Muscle layer of duodenum (tissue), 2 donors: Measurements from ENCODE around the gene TMEM135.
"Not testable (repeated sequence)": the region's sequence is repeated elsewhere in the genome, so short reads cannot be mapped to it uniquely, and the experiment has no call there.

Experiments used
- H3K27ac ChIP-seq: one replicate; pipeline ENCODE4 v1.7.0; 2013; ENCODE audit warnings: mild to moderate bottlenecking, low read length
- H3K27me3 ChIP-seq: one replicate; pipeline ENCODE4 v1.7.0; 2013; ENCODE audit warnings: low read depth, mild to moderate bottlenecking, control low read depth, low read length
- H3K36me3 ChIP-seq, 2 donors: one replicate each; pipeline ENCODE4 v1.7.0; 2013; ENCODE audit warnings: low read length in 2 of 2, control low read depth in 1 of 2, mild to moderate bottlenecking in 1 of 2; ENCODE audit not compliant: insufficient read depth in 2 of 2, control insufficient read depth in 1 of 2
- H3K4me1 ChIP-seq, 2 donors: one replicate each; pipeline ENCODE4 v1.7.0; 2013; ENCODE audit warnings: low read length in 2 of 2, mild to moderate bottlenecking in 2 of 2, control low read depth in 1 of 2, moderate library complexity in 1 of 2; ENCODE audit not compliant: insufficient read depth in 2 of 2, control insufficient read depth in 1 of 2
- H3K4me3 ChIP-seq, 2 donors: one replicate each; pipeline ENCODE4 v1.7.0; 2013; ENCODE audit warnings: low read length in 2 of 2, low read depth in 1 of 2, mild to moderate bottlenecking in 1 of 2
- H3K9me3 ChIP-seq, 2 donors: one replicate each; pipeline ENCODE4 v1.7.0; 2013; ENCODE audit warnings: low read length in 2 of 2, control low read depth in 1 of 2, mild to moderate bottlenecking in 1 of 2; ENCODE audit not compliant: control insufficient read depth in 1 of 2
- donor health status: healthy.

Gene TMEM135

DNA sequence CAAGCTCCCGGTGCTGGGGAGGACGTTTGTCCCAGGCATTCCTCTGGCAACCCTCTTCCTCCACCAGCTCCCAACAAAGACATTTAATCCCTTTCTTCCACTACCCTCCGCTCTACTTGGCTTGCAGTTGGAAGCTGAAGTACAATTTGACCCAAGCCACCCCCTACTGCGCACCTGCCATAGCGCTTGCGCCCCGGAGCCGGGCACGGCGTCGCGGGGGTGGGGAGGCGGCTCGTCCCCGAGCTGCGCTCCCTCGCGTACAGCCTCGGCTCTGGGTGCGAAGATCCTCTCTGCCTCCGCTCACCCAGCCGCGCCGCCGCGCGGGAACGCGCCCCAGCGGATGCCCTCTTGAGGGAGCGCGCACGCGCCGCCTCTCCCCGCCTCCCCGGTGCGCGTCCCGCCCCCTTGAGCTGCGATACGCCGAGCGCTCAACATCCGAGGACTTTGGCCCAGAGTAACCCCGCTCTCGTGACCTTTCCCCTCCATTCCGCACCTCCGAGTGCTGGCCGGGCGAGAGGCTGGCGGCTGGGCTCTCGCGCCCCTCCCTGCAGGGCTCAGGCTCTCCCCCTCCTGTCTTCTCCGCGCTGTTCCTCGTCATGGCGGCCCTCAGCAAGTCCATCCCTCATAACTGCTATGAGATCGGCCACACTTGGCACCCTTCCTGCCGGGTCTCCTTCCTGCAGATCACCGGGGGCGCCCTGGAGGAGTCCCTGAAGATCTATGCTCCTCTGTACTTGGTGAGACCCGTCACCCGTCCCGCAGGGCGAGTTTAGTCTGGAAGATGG, at the start of gene TMEM135:
TMEM135 (plus strand) TSS at position 485 of the 785 bp plus-strand sequence; CDS start at position 597, 112 bp downstream.
- peak within 1 kb of the TSS; percentile 89 to 91 for H3K4me3 ChIP-seq
- no peaks in the 10 kb centered on the region for H3K27me3 ChIP-seq
- no peaks in the 10 kb centered on the region for H3K36me3 ChIP-seq
- peak within 1 kb of the TSS; percentile 77 for H3K27ac ChIP-seq
- no peaks in the 10 kb centered on the region for H3K9me3 ChIP-seq
- peaks cover 0 to 24% of the 10 kb centered on the region in 2 donors for H3K4me1 ChIP-seq

DNA sequence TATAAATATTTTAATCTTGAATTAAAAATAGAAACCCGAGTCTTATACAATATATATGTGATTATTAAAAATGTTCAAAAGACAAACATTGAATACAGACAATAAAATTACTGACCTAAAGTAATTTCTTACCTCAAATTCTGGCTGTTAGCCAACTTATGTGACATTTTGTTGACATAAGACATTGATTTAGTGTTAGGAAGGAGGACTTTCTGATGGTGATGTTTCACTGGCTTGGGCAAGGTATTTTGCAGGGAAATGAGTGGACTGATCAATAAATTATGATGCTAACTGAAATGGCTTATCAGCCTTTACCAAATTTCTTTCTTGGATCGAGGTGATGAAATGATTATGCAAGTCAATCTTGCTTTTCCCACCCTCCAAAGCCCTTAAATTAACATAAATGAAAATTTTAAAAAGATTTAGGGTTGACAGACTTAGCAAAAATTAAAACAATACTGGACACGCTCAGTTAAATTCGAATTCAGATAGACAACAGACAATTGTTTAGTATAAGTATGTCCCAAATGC, 49.3 kb upstream of the TMEM135 start:
- H3K27me3 ChIP-seq, result no peaks in the 10 kb centered on the region
- H3K9me3 ChIP-seq, result no peaks in the 10 kb centered on the region
- no peak overlapping the region for H3K27ac ChIP-seq
- no peaks in the 10 kb centered on the region for H3K36me3 ChIP-seq
- H3K4me3 ChIP-seq, result no peak overlapping the region
- peaks cover 0 to 5% of the 10 kb centered on the region in 2 donors for H3K4me1 ChIP-seq

DNA sequence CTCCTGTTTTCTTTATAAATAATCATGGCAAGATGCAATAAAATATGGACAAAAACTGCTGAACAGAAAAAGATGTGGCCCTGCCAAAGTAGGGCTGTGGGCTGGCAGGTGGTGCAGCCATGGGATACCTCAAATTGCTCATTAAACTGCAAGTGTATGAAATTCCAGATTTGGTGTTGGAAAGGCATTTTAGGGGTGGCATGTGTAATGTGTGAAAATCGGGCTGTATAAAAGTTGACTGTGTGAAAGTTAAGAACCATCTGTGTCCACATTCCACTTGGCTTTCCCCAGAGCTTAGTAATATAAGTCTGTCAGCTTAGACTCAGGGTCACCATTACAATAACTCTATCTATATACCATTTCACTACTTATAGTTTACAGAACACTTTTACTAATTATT, 47.7 kb upstream of the TMEM135 start:
- no peak overlapping the region for H3K27ac ChIP-seq
- H3K9me3 ChIP-seq, result no peaks in the 10 kb centered on the region
- H3K27me3 ChIP-seq, result no peaks in the 10 kb centered on the region
- no peak overlapping the region for H3K4me3 ChIP-seq
- H3K4me1 ChIP-seq, result peaks cover 0 to 5% of the 10 kb centered on the region in 2 donors
- no peaks in the 10 kb centered on the region for H3K36me3 ChIP-seq

DNA sequence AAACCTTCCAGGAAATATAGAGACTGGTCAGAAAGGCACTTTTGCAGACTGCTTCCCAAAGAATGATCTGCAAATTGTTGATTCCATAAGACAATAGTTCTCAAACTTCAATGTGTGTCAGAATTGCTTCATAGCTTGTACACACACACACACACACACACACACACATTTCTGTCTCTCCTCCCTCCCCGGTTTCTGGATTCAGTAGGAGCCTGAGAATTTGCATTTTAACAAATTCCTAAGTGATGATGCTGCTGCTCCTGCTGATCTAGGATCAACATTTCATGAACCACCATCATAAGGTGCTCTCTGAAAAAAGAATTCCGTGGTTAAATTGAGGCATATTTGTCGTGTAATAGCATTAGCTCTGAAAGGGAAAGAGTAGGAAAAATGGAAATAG, 47.2 kb upstream of the TMEM135 start:
- H3K27me3 ChIP-seq, result no peaks in the 10 kb centered on the region
- H3K9me3 ChIP-seq, result no peaks in the 10 kb centered on the region
- H3K27ac ChIP-seq, result no peak overlapping the region
- H3K4me3 ChIP-seq, result no peak overlapping the region
- no peaks in the 10 kb centered on the region for H3K36me3 ChIP-seq
- H3K4me1 ChIP-seq, result peaks cover 0 to 5% of the 10 kb centered on the region in 2 donors

DNA sequence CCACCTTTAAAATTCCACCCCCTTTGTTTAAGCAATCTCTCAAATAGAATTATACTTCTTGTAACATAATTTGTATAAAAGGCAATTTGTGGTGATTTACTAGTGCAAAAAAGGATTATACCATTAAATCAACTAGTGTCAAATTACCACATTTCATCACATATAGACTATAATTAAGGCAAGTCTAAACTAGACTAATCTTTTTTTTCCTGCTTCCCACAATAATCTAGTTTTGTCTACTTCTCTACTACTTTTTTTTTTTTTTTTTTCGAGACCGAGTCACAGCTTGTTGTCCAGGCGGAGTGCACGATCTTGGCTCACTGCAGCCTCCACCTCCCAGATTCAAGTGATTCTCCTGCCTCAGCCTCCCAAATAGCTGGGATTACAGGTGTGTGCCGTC, 46.4 kb upstream of the TMEM135 start:
- H3K36me3 ChIP-seq, result no peaks in the 10 kb centered on the region
- H3K27ac ChIP-seq, result no peak overlapping the region
- H3K4me1 ChIP-seq, result peaks cover 0 to 5% of the 10 kb centered on the region in 2 donors
- no peaks in the 10 kb centered on the region for H3K27me3 ChIP-seq
- H3K4me3 ChIP-seq, result no peak overlapping the region
- no peaks in the 10 kb centered on the region for H3K9me3 ChIP-seq

DNA sequence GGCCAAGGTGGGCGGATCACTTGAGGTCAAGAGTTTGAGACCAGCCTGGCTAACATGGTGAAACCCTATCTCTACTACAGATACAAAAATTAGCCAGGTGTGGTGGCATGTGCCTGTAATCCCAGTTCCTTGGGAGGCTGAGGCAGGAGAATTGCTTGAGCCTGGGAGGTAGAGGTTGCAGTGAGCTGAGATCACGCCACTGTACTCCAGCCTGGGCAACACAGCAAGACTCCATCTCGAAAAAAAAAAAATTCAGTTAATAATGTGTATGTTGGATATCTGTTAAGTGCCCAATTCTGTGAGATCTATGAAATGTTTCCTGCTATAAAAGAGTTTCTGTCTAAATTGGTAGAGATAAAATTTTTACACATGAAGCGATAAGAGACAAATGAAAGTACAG, 45.4 kb upstream of the TMEM135 start:
- H3K4me3 ChIP-seq, H3K27ac ChIP-seq, H3K36me3 ChIP-seq: not testable (repeated sequence)

DNA sequence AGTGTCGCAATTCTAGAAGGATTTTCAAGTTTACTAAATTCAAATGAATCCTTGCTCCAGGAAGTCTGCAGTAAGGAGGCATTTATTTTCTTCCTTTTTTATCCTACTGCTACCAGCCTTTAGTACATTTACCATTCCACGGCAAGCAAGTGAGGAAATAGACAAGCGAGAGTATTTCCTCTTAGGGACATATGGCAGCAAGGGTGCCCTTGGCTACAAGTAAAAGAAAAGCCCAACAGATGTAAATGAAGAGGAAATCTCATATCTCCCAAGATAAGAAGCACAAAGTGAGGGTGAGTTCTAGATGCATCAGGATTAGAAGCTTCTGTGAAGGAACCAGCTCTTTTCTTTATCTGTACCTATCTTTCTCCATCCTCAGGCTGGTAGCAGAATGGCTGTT, 44.7 kb upstream of the TMEM135 start:
- Histone ChIP-seq H3K27ac (no peak overlapping the region), H3K9me3 (no peaks in the 10 kb centered on the region), H3K36me3 (no peaks in the 10 kb centered on the region), H3K4me1 (peaks cover 0 to 5% of the 10 kb centered on the region in 2 donors), H3K4me3 (no peak overlapping the region), H3K27me3 (no peaks in the 10 kb centered on the region)

More for the DNA sequence above, 45.4 kb upstream of the TMEM135 start:
- not testable (repeated sequence) for H3K9me3 ChIP-seq, H3K4me1 ChIP-seq, H3K27me3 ChIP-seq

DNA sequence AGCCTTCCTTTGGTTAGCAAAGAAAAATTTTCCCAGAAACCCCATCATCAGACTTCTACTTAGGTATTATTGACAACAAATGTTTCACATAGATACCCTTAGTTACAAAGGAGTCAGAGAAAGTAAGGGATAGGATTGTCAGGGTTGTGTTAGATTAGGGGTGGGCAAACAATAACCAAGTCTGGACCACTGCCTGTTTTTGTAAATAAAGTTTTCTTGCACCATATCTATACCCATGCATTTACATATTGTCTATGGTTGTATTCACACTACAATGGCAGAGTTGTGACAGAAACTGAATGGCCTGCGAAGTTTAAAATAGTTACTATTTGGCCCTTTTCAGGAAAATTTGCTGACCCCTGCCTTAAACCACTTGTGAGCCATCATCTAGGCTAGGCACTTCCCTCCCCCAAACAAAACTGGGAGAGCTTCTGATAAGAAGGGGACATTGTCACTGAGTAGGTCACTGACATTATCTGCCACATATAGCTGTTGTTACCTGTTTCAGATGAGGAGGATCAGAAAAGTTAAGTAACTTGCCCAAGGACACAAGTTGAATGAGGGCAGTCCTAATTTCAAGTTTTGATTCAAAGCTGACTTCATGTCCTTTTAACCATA, 40.7 kb upstream of the TMEM135 start:
- Histone ChIP-seq H3K4me1 (no peaks in the 10 kb centered on the region), H3K27ac (no peak overlapping the region), H3K4me3 (no peak overlapping the region), H3K36me3 (no peaks in the 10 kb centered on the region), H3K27me3 (no peaks in the 10 kb centered on the region), H3K9me3 (no peaks in the 10 kb centered on the region)

DNA sequence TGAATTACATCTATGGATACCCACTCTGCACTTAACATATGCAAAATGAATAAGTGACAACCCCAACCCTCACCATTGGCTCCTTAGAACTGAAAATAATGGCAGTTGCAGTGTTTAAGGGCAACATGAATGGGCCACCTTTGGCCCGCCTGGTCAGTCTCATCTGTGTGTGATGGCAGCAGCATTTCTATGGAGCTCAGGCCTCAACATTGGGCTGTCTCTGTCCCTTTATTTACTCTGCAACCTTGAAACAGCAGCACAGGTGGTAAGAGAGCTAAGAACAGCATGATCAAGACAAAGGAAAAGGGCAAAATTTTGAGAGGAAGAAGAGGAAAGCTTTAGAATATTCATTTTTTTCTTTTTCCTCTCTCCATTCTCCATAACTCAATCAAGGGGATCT, 38.3 kb upstream of the TMEM135 start:
- no peaks in the 10 kb centered on the region for H3K27me3 ChIP-seq
- H3K36me3 ChIP-seq, result no peaks in the 10 kb centered on the region
- no peak overlapping the region for H3K4me3 ChIP-seq
- H3K4me1 ChIP-seq, result no peaks in the 10 kb centered on the region
- no peaks in the 10 kb centered on the region for H3K9me3 ChIP-seq
- no peak overlapping the region for H3K27ac ChIP-seq

DNA sequence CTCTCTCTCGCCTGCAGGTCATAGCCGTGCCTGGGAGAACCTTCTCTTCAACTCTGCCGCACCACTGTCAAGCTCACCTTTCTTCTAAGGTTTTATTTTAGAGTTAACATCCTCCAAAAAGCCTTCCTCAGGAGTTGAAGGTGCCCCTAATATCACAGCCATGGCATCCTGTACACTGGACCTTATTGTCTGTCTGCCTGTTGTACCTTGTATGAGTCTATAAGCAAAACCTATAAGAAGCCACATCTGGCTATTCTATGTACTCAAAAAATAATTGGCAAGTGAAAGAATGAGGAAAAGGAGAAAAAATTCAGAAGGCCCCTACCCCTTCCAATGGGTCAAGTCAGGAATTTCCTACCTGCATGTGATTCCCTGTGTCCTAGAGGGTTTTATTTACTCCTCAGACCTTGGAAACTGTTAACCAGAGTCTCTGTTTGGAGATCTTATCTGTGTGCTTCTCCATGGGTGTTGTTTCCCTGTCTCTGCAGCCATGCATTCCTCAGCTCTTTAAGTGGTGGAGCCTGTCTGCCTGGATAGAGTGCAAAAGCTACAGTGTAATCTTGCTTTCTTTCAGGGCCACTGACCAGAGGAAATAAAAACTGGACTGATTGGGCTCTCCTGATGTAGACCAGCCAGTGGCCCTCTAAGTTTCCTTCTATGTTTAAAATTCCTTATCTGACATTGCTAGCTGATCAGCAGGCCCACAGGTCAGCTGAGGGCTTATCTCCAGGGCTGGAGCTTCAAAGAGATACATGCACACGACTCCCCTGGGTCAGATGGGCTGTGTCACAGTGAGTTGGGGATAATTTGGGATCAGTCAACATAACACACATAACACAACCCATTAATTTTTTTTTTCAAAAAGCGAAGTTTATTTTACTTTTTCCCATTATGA, 37.6 kb upstream of the TMEM135 start:
- Histone ChIP-seq H3K27ac (no peak overlapping the region), H3K4me3 (no peak overlapping the region), H3K36me3 (no peaks in the 10 kb centered on the region), H3K9me3 (no peaks in the 10 kb centered on the region), H3K27me3 (no peaks in the 10 kb centered on the region), H3K4me1 (no peaks in the 10 kb centered on the region)

DNA sequence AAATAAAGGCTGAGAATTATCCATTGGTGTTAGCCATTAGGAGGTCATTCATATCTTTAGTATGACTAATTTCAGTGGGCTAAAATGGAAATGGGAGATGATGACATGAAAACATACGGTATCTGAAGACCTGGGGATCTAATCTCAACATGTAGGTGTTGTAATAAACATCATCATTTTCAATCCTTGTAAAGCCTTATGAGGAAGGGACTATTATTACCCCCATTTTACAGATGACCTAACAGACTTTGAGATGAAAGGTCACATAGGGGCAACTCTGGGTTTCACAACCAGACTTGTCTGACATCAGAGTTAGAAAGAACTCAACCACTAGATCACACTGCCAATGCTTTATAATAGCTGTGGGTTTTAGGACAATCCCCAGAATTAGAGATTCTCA, 34.8 kb upstream of the TMEM135 start:
- no peaks in the 10 kb centered on the region for H3K4me1 ChIP-seq
- no peaks in the 10 kb centered on the region for H3K9me3 ChIP-seq
- no peak overlapping the region for H3K4me3 ChIP-seq
- H3K27ac ChIP-seq, result no peak overlapping the region
- H3K27me3 ChIP-seq, result no peaks in the 10 kb centered on the region
- H3K36me3 ChIP-seq, result no peaks in the 10 kb centered on the region
